Trophoblast cell (in vitro differentiated cells and primary cell): Measurements from ENCODE around the gene FAM117A.

Experiments used
- DNase-seq, 2 donors: peaks; one replicate each; pipeline ENCODE4 v3.0.0-alpha.2; 2016
- H2AFZ ChIP-seq: 2 replicates; pipeline ENCODE4 v1.6.1; 2013; ENCODE audit warnings: low read length, moderate library complexity, mild to moderate bottlenecking; ENCODE audit not compliant: insufficient read depth, poor library complexity
- H2AK5ac ChIP-seq: 2 replicates; pipeline ENCODE4 v1.6.1; 2013; ENCODE audit warnings: mild to moderate bottlenecking, low read length
- H2BK120ac ChIP-seq: 2 replicates; pipeline ENCODE4 v1.6.1; 2013; ENCODE audit warnings: low read length, mild to moderate bottlenecking, moderate library complexity; ENCODE audit not compliant: insufficient read depth, poor library complexity
- H2BK12ac ChIP-seq: 2 replicates; pipeline ENCODE4 v1.6.1; 2013; ENCODE audit warnings: mild to moderate bottlenecking, low read length, moderate library complexity
- H2BK5ac ChIP-seq: 2 replicates; pipeline ENCODE4 v1.6.1; 2013; ENCODE audit warnings: low read length, low read depth, moderate library complexity, mild to moderate bottlenecking; ENCODE audit not compliant: poor library complexity
- H3K14ac ChIP-seq: 2 replicates; pipeline ENCODE4 v1.6.1; 2013; ENCODE audit warnings: mild to moderate bottlenecking, low read length
- H3K18ac ChIP-seq: 2 replicates; pipeline ENCODE4 v1.6.1; 2013; ENCODE audit warnings: mild to moderate bottlenecking, low read length
- H3K23ac ChIP-seq: 2 replicates; pipeline ENCODE4 v1.6.1; 2013; ENCODE audit warnings: low read length
- H3K27ac ChIP-seq: 2 replicates; pipeline ENCODE4 v1.5.1; 2013; ENCODE audit warnings: low read depth, mild to moderate bottlenecking, inconsistent platforms, low read length, moderate library complexity
- H3K27me3 ChIP-seq: 2 replicates; pipeline ENCODE4 v1.6.1; 2013; ENCODE audit warnings: inconsistent platforms, mild to moderate bottlenecking, low read length, moderate library complexity; ENCODE audit not compliant: insufficient read depth
- H3K36me3 ChIP-seq, 2 experiments: 1 replicate in 1 of 2; 2 replicates in 1 of 2; pipeline ENCODE4 v1.6.1; 2013; ENCODE audit warnings: low read length in 2 of 2, mild to moderate bottlenecking in 2 of 2, moderate library complexity in 1 of 2; ENCODE audit not compliant: insufficient read depth in 2 of 2, control insufficient read depth in 1 of 2
- H3K4ac ChIP-seq: 2 replicates; pipeline ENCODE4 v1.6.1; 2013; ENCODE audit warnings: low read depth, mild to moderate bottlenecking, low read length, moderate library complexity
- H3K4me1 ChIP-seq, 2 experiments: 1 replicate in 1 of 2; 2 replicates in 1 of 2; pipeline ENCODE4 v1.6.1; 2013; ENCODE audit warnings: low read length in 2 of 2, mild to moderate bottlenecking in 2 of 2, moderate library complexity in 1 of 2; ENCODE audit not compliant: insufficient read depth in 2 of 2, control insufficient read depth in 1 of 2
- H3K4me2 ChIP-seq: 2 replicates; pipeline ENCODE4 v1.6.1; 2013; ENCODE audit warnings: inconsistent platforms, mild to moderate bottlenecking, low read length, moderate library complexity
- H3K4me3 ChIP-seq: 2 replicates; pipeline ENCODE4 v1.5.1; 2013; ENCODE audit warnings: mild to moderate bottlenecking, low read depth, low read length, inconsistent platforms
- H3K79me1 ChIP-seq: one replicate; pipeline ENCODE4 v1.6.1; 2013; ENCODE audit warnings: low read length
- H3K79me2 ChIP-seq: 2 replicates; pipeline ENCODE4 v1.6.1; 2013; ENCODE audit warnings: low read length, mild to moderate bottlenecking; ENCODE audit not compliant: control insufficient read depth, insufficient read depth, poor library complexity
- H3K9ac ChIP-seq: 2 replicates; pipeline ENCODE4 v1.6.1; 2013; ENCODE audit warnings: mild to moderate bottlenecking, low read length
- H3K9me3 ChIP-seq: 2 replicates; pipeline ENCODE4 v1.6.1; 2013; ENCODE audit warnings: low read depth, mild to moderate bottlenecking, control low read depth, inconsistent platforms, low read length; ENCODE audit not compliant: insufficient read depth
- H4K12ac ChIP-seq: 2 replicates; pipeline ENCODE4 v1.6.1; 2013; ENCODE audit warnings: low read depth, mild to moderate bottlenecking, low read length, moderate library complexity
- H4K8ac ChIP-seq: 2 replicates; pipeline ENCODE4 v1.6.1; 2013; ENCODE audit warnings: low read depth, mild to moderate bottlenecking, low read length, moderate library complexity
- H4K91ac ChIP-seq: one replicate; pipeline ENCODE4 v1.6.1; 2013; ENCODE audit warnings: low read depth, mild to moderate bottlenecking, low read length, moderate library complexity
- WGBS: extraction: QIAGEN DNeasy Blood & Tissue Kit; methylation state at CpG from one replicate; pipeline ENCODE4 v1.1.7; 2013; ENCODE audit warnings: missing lambda C conversion rate; ENCODE audit not compliant: insufficient read length, insufficient coverage; ENCODE audit errors: extremely low coverage; 5-methylcytosine and 5-hydroxymethylcytosine counted together

Gene FAM117A

DNA sequence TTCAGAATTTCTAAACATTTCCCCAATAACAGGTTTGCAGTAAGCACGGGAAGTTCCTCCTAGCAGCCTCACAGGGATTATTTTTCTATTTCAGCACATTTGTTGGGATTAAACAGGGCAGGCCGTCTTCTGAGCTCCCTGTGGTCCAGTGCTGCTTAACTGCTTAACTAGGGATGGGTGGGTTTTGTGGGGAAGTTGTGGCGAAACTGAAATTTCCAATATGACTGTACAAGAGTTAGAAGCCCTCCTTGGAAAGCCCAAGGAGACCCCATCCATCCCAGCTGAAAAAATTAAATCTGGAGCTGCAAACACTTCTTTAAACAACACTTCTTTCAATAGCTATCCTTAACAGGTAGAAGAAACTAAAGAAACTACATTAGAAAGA lies 22.2 kb downstream of the FAM117A start:
- no peak overlapping the region for H4K12ac ChIP-seq
- WGBS, result no CpG with 5 or more reads among the region's 3 CpGs

DNA sequence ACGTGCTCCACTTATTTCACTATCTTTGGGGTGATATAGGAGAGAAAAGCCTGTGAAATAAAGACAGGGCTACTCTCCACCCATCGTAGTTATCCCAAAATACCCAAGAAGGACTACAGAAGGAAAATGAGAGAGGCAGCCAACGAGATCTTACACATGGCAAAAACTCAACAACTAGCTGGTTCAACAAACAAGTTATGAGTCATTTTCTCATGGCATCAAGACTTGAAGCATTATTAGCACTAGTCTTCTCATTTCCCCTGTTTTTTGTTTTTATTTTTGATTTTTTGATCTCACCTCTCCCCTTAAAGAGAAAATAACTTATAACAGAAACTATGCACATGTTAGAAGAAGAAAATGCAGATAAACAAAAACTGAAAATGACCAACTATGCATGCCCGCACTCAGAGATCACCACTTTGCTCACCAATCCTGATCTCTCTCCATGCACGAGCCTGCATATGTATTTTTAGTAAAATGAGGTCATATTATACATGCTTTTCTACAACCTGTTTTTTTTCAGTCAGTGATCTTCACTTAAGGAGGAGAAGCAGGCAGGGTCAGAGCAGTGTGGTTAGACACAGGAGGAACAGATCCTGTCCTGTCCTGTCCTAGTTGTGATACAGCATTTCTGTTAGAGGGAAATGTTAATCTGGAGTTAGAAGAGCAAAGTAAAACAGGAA lies 22.8 kb downstream of the FAM117A start:
- no peak overlapping the region for H4K12ac ChIP-seq
- no peak overlapping the region for H3K4ac ChIP-seq
- no peak overlapping the region for H4K8ac ChIP-seq
- no peaks in the 10 kb centered on the region for H3K36me3 ChIP-seq
- no peak overlapping the region for H2BK120ac ChIP-seq
- H2BK5ac ChIP-seq, result no peak overlapping the region
- H2AFZ ChIP-seq, result no peak overlapping the region
- no CpG with 5 or more reads among the region's 5 CpGs for WGBS
- no peak overlapping the region for H3K18ac ChIP-seq
- H3K9ac ChIP-seq, result no peak overlapping the region
- H3K27me3 ChIP-seq, result no peaks in the 10 kb centered on the region
- H3K14ac ChIP-seq, result no peak overlapping the region
- H3K4me2 ChIP-seq, result no peak overlapping the region
- H3K23ac ChIP-seq, result no peak overlapping the region
- no peak overlapping the region for H2BK12ac ChIP-seq
- no peaks in the 10 kb centered on the region for H3K4me1 ChIP-seq
- no peak overlapping the region for H2AK5ac ChIP-seq
- no peak overlapping the region for H4K91ac ChIP-seq
- H3K27ac ChIP-seq, result no peak overlapping the region
- no peak overlapping the region for H3K4me3 ChIP-seq
- DNase-seq, result no peak
- no peaks in the 10 kb centered on the region for H3K9me3 ChIP-seq
- no peaks in the 10 kb centered on the region for H3K79me1 ChIP-seq
- H3K79me2 ChIP-seq, result no peaks in the 10 kb centered on the region

More for the DNA sequence above, 22.2 kb downstream of the FAM117A start:
- Histone ChIP-seq H3K4me3 (no peak overlapping the region), H3K4me1 (no peaks in the 10 kb centered on the region), H3K27ac (no peak overlapping the region), H4K8ac (no peak overlapping the region), H3K79me2 (no peaks in the 10 kb centered on the region), H3K9me3 (no peaks in the 10 kb centered on the region), H3K79me1 (no peaks in the 10 kb centered on the region), H2BK5ac (no peak overlapping the region), H3K23ac (no peak overlapping the region), H2BK12ac (no peak overlapping the region), H3K36me3 (no peaks in the 10 kb centered on the region), H2BK120ac (no peak overlapping the region), H3K9ac (no peak overlapping the region), H3K4ac (no peak overlapping the region), H4K91ac (no peak overlapping the region), H3K4me2 (no peak overlapping the region), H3K27me3 (no peaks in the 10 kb centered on the region), H2AK5ac (no peak overlapping the region), H3K14ac (no peak overlapping the region), H3K18ac (no peak overlapping the region), H2AFZ (no peak overlapping the region)
- DNase-seq, result no peak

- Histone ChIP-seq H3K4me3 (no peak overlapping the region), H3K18ac (no peak overlapping the region), H2AFZ (no peak overlapping the region), H3K4me1 (no peaks in the 10 kb centered on the region), H4K8ac (no peak overlapping the region), H3K14ac (no peak overlapping the region), H3K9ac (no peak overlapping the region), H4K12ac (no peak overlapping the region), H3K79me2 (no peaks in the 10 kb centered on the region), H3K23ac (no peak overlapping the region), H4K91ac (no peak overlapping the region), H3K27me3 (no peaks in the 10 kb centered on the region), H2BK120ac (no peak overlapping the region), H3K4ac (no peak overlapping the region), H3K9me3 (no peaks in the 10 kb centered on the region), H3K4me2 (no peak overlapping the region), H2AK5ac (no peak overlapping the region), H3K79me1 (no peaks in the 10 kb centered on the region), H2BK5ac (no peak overlapping the region), H3K27ac (no peak overlapping the region), H3K36me3 (no peaks in the 10 kb centered on the region), H2BK12ac (no peak overlapping the region)
- DNase-seq, result peak in 1 of 2 donors; percentile 30
- no CpG with 5 or more reads among the region's 7 CpGs for WGBS
These were observed 24.2 kb downstream of the FAM117A start for GRCh38 chr17:49739641-49740271.

GRCh38 chr17:49738456-49739163 lies 25.3 kb downstream of the FAM117A start:
- H3K4me3 ChIP-seq, result no peak overlapping the region
- no peaks in the 10 kb centered on the region for H3K79me2 ChIP-seq
- H3K4ac ChIP-seq, result no peak overlapping the region
- DNase-seq, result no peak
- no peak overlapping the region for H4K8ac ChIP-seq
- no peak overlapping the region for H2BK120ac ChIP-seq
- no peaks in the 10 kb centered on the region for H3K36me3 ChIP-seq
- H2BK12ac ChIP-seq, result no peak overlapping the region
- no peaks in the 10 kb centered on the region for H3K79me1 ChIP-seq
- no peak overlapping the region for H2AK5ac ChIP-seq
- H3K27me3 ChIP-seq, result no peaks in the 10 kb centered on the region
- no peak overlapping the region for H3K27ac ChIP-seq
- H2AFZ ChIP-seq, result no peak overlapping the region
- H3K9ac ChIP-seq, result no peak overlapping the region
- no peak overlapping the region for H4K91ac ChIP-seq
- no peak overlapping the region for H4K12ac ChIP-seq
- H3K23ac ChIP-seq, result no peak overlapping the region
- no CpG with 5 or more reads among the region's 5 CpGs for WGBS
- no peaks in the 10 kb centered on the region for H3K9me3 ChIP-seq
- H3K4me2 ChIP-seq, result no peak overlapping the region
- H3K14ac ChIP-seq, result no peak overlapping the region
- no peaks in the 10 kb centered on the region for H3K4me1 ChIP-seq
- H3K18ac ChIP-seq, result no peak overlapping the region
- H2BK5ac ChIP-seq, result no peak overlapping the region
